MM.1S (cell line): ENCODE measurements around the gene C1QTNF5.

ENCODE experiments used
- DNase-seq: peaks from one replicate; pipeline ENCODE4 v3.0.0-alpha.2; 2015
- H2AFZ ChIP-seq: fragments of 300-600 bp; sonication (generic); 2 replicates; pipeline ENCODE4 v1.6.0; 2016; ENCODE audit warnings: antibody characterized with exemption, low read length
- H3F3A ChIP-seq: fragments of 300-600 bp; sonication (generic); 2 replicates; pipeline ENCODE4 v1.6.1; 2016; ENCODE audit warnings: mild to moderate bottlenecking, antibody characterized with exemption, low read length, moderate library complexity, mixed read lengths; ENCODE audit not compliant: insufficient read depth
- H3K27ac ChIP-seq: fragments of 300-600 bp; sonication (generic); 2 replicates; pipeline ENCODE4 v1.5.1; 2016; ENCODE audit warnings: mild to moderate bottlenecking, low read length
- H3K27me3 ChIP-seq: fragments of 300-600 bp; sonication (generic); replicated peaks from 2 replicates; pipeline ENCODE4 v1.6.0; 2016; ENCODE audit warnings: low read length; ENCODE audit not compliant: insufficient read depth
- H3K36me3 ChIP-seq: fragments of 300-600 bp; sonication (generic); replicated peaks from 2 replicates; pipeline ENCODE4 v1.6.1; 2016; ENCODE audit warnings: mild to moderate bottlenecking, low read length, mixed read lengths; ENCODE audit not compliant: insufficient read depth
- H3K4me1 ChIP-seq: fragments of 300-600 bp; sonication (generic); 2 replicates; pipeline ENCODE4 v1.6.1; 2016; ENCODE audit warnings: low read length, mixed read lengths
- H3K4me2 ChIP-seq: fragments of 300-600 bp; sonication (generic); 2 replicates; pipeline ENCODE4 v1.6.0; 2016; ENCODE audit warnings: low read depth, low read length
- H3K4me3 ChIP-seq: fragments of 300-600 bp; sonication (generic); 2 replicates; pipeline ENCODE4 v1.5.1; 2016; ENCODE audit warnings: low read length, mixed read lengths
- H3K79me2 ChIP-seq: fragments of 300-600 bp; sonication (generic); 2 replicates; pipeline ENCODE4 v1.6.1; 2016; ENCODE audit warnings: mixed run types, low read length, mixed read lengths
- H3K9ac ChIP-seq: fragments of 300-600 bp; sonication (generic); 2 replicates; pipeline ENCODE4 v1.6.1; 2016; ENCODE audit warnings: low read length, mixed read lengths
- H3K9me2 ChIP-seq: fragments of 300-600 bp; sonication (generic); replicated peaks from 2 replicates; pipeline ENCODE4 v1.6.1; 2016; ENCODE audit warnings: mild to moderate bottlenecking, low read length, mixed read lengths; ENCODE audit not compliant: insufficient read depth
- H3K9me3 ChIP-seq: fragments of 300-600 bp; sonication (generic); replicated peaks from 2 replicates; pipeline ENCODE4 v1.6.1; 2016; ENCODE audit warnings: mild to moderate bottlenecking, low read length, mixed read lengths; ENCODE audit not compliant: insufficient read depth
- H4K20me1 ChIP-seq: fragments of 300-600 bp; sonication (generic); 2 replicates; pipeline ENCODE4 v1.6.1; 2016; ENCODE audit warnings: mild to moderate bottlenecking, low read length, moderate library complexity, mixed read lengths; ENCODE audit not compliant: insufficient read depth
- CTCF ChIP-seq: fragments of 300-600 bp; sonication (generic); IDR thresholded peaks from 2 replicates; pipeline ENCODE4 v1.5.1; 2016; ENCODE audit warnings: antibody characterized with exemption, low read length, mixed read lengths
- EZH2 ChIP-seq: fragments of 300-600 bp; sonication (generic); optimal IDR thresholded peaks from 2 replicates; pipeline ENCODE3; 2017; ENCODE audit warnings: low read depth, mild to moderate bottlenecking, antibody characterized with exemption, low read length, mixed read lengths
- EZH2phosphoT487 ChIP-seq: fragments of 300-600 bp; sonication (generic); IDR thresholded peaks from 2 replicates; pipeline ENCODE4 v1.6.1; 2018; ENCODE audit warnings: antibody characterized with exemption, low read length

C1QTNF5 gene

GRCh38 chr11:119359365-119360214 is 18.9 kb upstream of the C1QTNF5 start:
- no peaks in the 10 kb centered on the region for H4K20me1 ChIP-seq
- no peak overlapping the region for H3K4me2 ChIP-seq
- no peak overlapping the region for H2AFZ ChIP-seq
- no peaks in the 10 kb centered on the region for H3K36me3 ChIP-seq
- no peak overlapping the region for H3K27ac ChIP-seq
- TF ChIP-seq EZH2phosphoT487, result no peak
- no peak for TF ChIP-seq CTCF
- no peak for TF ChIP-seq EZH2
- no peaks in the 10 kb centered on the region for H3K9me2 ChIP-seq
- H3K9ac ChIP-seq, result no peak overlapping the region
- no peaks in the 10 kb centered on the region for H3K9me3 ChIP-seq
- DNase-seq, result no peak
- peaks cover 31% of the 10 kb centered on the region for H3K27me3 ChIP-seq
- no peaks in the 10 kb centered on the region for H3F3A ChIP-seq
- no peak overlapping the region for H3K4me3 ChIP-seq
- peaks cover 12% of the 10 kb centered on the region for H3K4me1 ChIP-seq
- H3K79me2 ChIP-seq, result no peaks in the 10 kb centered on the region

- H3K27ac ChIP-seq, result no peak overlapping the region
- H3K36me3 ChIP-seq, result no peaks in the 10 kb centered on the region
- H3K9me2 ChIP-seq, result no peaks in the 10 kb centered on the region
- H4K20me1 ChIP-seq, result no peaks in the 10 kb centered on the region
- TF ChIP-seq CTCF (no peak), EZH2phosphoT487 (no peak), EZH2 (no peak)
- no peak overlapping the region for H2AFZ ChIP-seq
- no peak for DNase-seq
- no peaks in the 10 kb centered on the region for H3F3A ChIP-seq
- no peak overlapping the region for H3K4me3 ChIP-seq
- no peak overlapping the region for H3K9ac ChIP-seq
- H3K27me3 ChIP-seq, result peaks cover 25% of the 10 kb centered on the region
- H3K4me1 ChIP-seq, result peaks cover 12% of the 10 kb centered on the region
- H3K79me2 ChIP-seq, result no peaks in the 10 kb centered on the region
- H3K4me2 ChIP-seq, result peak overlapping the region; percentile 100
- no peaks in the 10 kb centered on the region for H3K9me3 ChIP-seq
Measured at GRCh38 chr11:119357074-119357473, 16.4 kb upstream of the C1QTNF5 start.

GRCh38 chr11:119356349-119357031 is 15.8 kb upstream of the C1QTNF5 start:
- peak overlapping the region; percentile 100 for H3K4me2 ChIP-seq
- DNase-seq, result peak; percentile 75
- peaks cover 31% of the 10 kb centered on the region for H3K27me3 ChIP-seq
- peak overlapping the region; percentile 87 for H3K4me3 ChIP-seq
- no peaks in the 10 kb centered on the region for H3F3A ChIP-seq
- H3K9ac ChIP-seq, result peak overlapping the region; percentile 60; the same call in 1 of the 2 replicates
- no peaks in the 10 kb centered on the region for H3K9me2 ChIP-seq
- H3K4me1 ChIP-seq, result peaks cover 9% of the 10 kb centered on the region
- no peak overlapping the region for H3K27ac ChIP-seq
- no peaks in the 10 kb centered on the region for H3K79me2 ChIP-seq
- TF ChIP-seq CTCF (peak; percentile 87), EZH2 (no peak), EZH2phosphoT487 (no peak)
- no peaks in the 10 kb centered on the region for H4K20me1 ChIP-seq
- H3K9me3 ChIP-seq, result no peaks in the 10 kb centered on the region
- no peaks in the 10 kb centered on the region for H3K36me3 ChIP-seq
- H2AFZ ChIP-seq, result peak overlapping the region; percentile 99
